Osteoblast (primary cell): ENCODE results near the gene SERPINA6. TPM values are rescaled to one million over a fixed set of nuclear protein-coding genes. Genes with fewer than 3 reads are reported as not detected.
"Not testable (repeated sequence)": the region's sequence is repeated elsewhere in the genome, so short reads cannot be mapped to it uniquely, and the experiment has no call there.

Experiments
- DNase-seq: peaks from one replicate; pipeline ENCODE4 v3.0.0; 2011; ENCODE audit warnings: low spot score, mixed read lengths; ENCODE audit not compliant: insufficient read length; ENCODE audit errors: missing footprints
- H2AFZ ChIP-seq: 2 replicates; pipeline ENCODE4 v1.6.0; 2011; ENCODE audit warnings: mild to moderate bottlenecking, low read length
- H3K27ac ChIP-seq: 2 replicates; pipeline ENCODE4 v1.5.1; 2011; ENCODE audit warnings: mild to moderate bottlenecking, low read depth, low read length, moderate library complexity
- H3K27me3 ChIP-seq: 2 replicates; pipeline ENCODE4 v1.6.0; 2012; ENCODE audit warnings: mild to moderate bottlenecking, control low read depth, inconsistent platforms, low read length, moderate library complexity; ENCODE audit not compliant: insufficient read depth
- H3K36me3 ChIP-seq: 2 replicates; pipeline ENCODE4 v1.5.1; 2011; ENCODE audit warnings: mild to moderate bottlenecking, low read length, control low read depth, moderate library complexity; ENCODE audit not compliant: insufficient read depth
- H3K4me1 ChIP-seq: 2 replicates; pipeline ENCODE4 v1.5.1; 2011; ENCODE audit warnings: mild to moderate bottlenecking, low read length, control low read depth, moderate library complexity; ENCODE audit not compliant: insufficient read depth
- H3K4me2 ChIP-seq: 2 replicates; pipeline ENCODE4 v1.6.0; 2011; ENCODE audit warnings: mild to moderate bottlenecking, low read length; ENCODE audit not compliant: insufficient read depth
- H3K4me3 ChIP-seq: fragments of 200-600 bp; sonication (generic); 3 replicates; pipeline ENCODE4 v1.5.1; 2012; ENCODE audit warnings: mild to moderate bottlenecking, low read length, inconsistent platforms; ENCODE audit not compliant: insufficient read depth
- H3K79me2 ChIP-seq: 2 replicates; pipeline ENCODE4 v1.6.0; 2012; ENCODE audit warnings: mild to moderate bottlenecking, low read length, control low read depth, inconsistent platforms; ENCODE audit not compliant: insufficient read depth
- H3K9me3 ChIP-seq: 2 replicates; pipeline ENCODE4 v1.5.1; 2011; ENCODE audit warnings: low read depth, low read length, control low read depth
- H4K20me1 ChIP-seq: 2 replicates; pipeline ENCODE4 v1.6.0; 2012; ENCODE audit warnings: mild to moderate bottlenecking, low read length, control low read depth; ENCODE audit not compliant: insufficient read depth
- CTCF ChIP-seq: IDR thresholded peaks from 2 replicates; pipeline ENCODE4 v1.5.1; 2011; ENCODE audit warnings: mild to moderate bottlenecking, low read depth, low read length, moderate library complexity; ENCODE audit errors: extremely low read depth
- total RNA-seq: library from RNA; depleted of rRNA; stranded (reverse); fragments of >200 nt; gene quantifications from 2 replicates; pipeline ENCODE4 v1.2.3, GENCODE V29; 2012

SERPINA6 gene
- total RNA-seq, 1 donor = not detected

GRCh38 chr14:94298130-94298529 is 25.0 kb downstream of the SERPINA6 start:
- TF ChIP-seq CTCF = no peak
- H3K9me3 ChIP-seq = no peaks in the 10 kb centered on the region
- no peak overlapping the region for H3K4me3 ChIP-seq
- no peaks in the 10 kb centered on the region for H3K36me3 ChIP-seq
- no peak overlapping the region for H2AFZ ChIP-seq
- no peaks in the 10 kb centered on the region for H3K79me2 ChIP-seq
- H4K20me1 ChIP-seq = no peaks in the 10 kb centered on the region
- no peak overlapping the region for H3K4me2 ChIP-seq
- H3K4me1 ChIP-seq = no peaks in the 10 kb centered on the region
- H3K27ac ChIP-seq = no peak overlapping the region
- peaks cover 3% of the 10 kb centered on the region for H3K27me3 ChIP-seq
- DNase-seq = no peak

DNA sequence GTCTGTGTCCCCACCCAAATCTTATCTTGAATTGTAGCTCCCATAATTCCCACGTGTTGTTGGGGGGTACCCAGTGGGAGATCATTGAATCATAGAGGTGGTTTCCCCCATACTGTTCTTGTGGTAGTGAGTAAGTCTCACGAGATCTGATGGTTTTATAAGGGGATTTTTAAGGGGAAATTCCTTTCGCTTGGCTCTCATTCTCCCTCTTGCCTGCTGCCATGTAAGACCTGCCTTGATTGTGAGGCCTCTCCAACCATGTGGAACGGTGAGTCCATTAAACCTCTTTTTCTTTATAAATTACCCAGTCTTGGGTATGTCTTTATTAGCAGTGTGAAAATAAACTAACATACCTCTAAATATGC is 27.0 kb downstream of the SERPINA6 start:
- not testable (repeated sequence) for H3K4me3 ChIP-seq, H3K9me3 ChIP-seq, H3K27me3 ChIP-seq, H2AFZ ChIP-seq, H3K27ac ChIP-seq, H4K20me1 ChIP-seq, H3K36me3 ChIP-seq, DNase-seq, H3K4me2 ChIP-seq, H3K4me1 ChIP-seq, H3K79me2 ChIP-seq

GRCh38 chr14:94295360-94296180 is 27.6 kb downstream of the SERPINA6 start:
- Histone ChIP-seq H4K20me1 (no peaks in the 10 kb centered on the region), H3K27me3 (peaks cover 3% of the 10 kb centered on the region), H3K27ac (no peak overlapping the region), H3K36me3 (no peaks in the 10 kb centered on the region), H3K79me2 (no peaks in the 10 kb centered on the region), H3K9me3 (no peaks in the 10 kb centered on the region), H2AFZ (no peak overlapping the region), H3K4me1 (no peaks in the 10 kb centered on the region), H3K4me3 (no peak overlapping the region), H3K4me2 (no peak overlapping the region)
- no peak for DNase-seq
- no peak for TF ChIP-seq CTCF

- peaks cover 3% of the 10 kb centered on the region for H3K27me3 ChIP-seq
- no peak for TF ChIP-seq CTCF
- H3K27ac ChIP-seq = no peak overlapping the region
- DNase-seq = no peak
- H3K4me3 ChIP-seq = no peak overlapping the region
- no peak overlapping the region for H3K4me2 ChIP-seq
- H2AFZ ChIP-seq = no peak overlapping the region
- no peaks in the 10 kb centered on the region for H3K9me3 ChIP-seq
- H3K36me3 ChIP-seq = no peaks in the 10 kb centered on the region
- H3K79me2 ChIP-seq = no peaks in the 10 kb centered on the region
- peaks cover 2% of the 10 kb centered on the region for H3K4me1 ChIP-seq
- H4K20me1 ChIP-seq = no peaks in the 10 kb centered on the region
These were observed 29.6 kb downstream of the SERPINA6 start for GRCh38 chr14:94293578-94293924.
